ENCODE measurements around the gene SHISA7.

SHISA7 gene

GRCh38 chr19:55485439-55486011, 42.4 kb upstream of the SHISA7 start:
- Histone ChIP-seq H3K4me1 (peaks cover 4% of the 10 kb centered on the region; the same call in 1 of the 2 replicates), H3K36me3 (replicated peaks) (peaks cover 6% of the 10 kb centered on the region; the same call in 1 of the 2 replicates), H3K27me3 (ENCODE audit: low read depth) (no peaks in the 10 kb centered on the region), H3K9me3 (no peaks in the 10 kb centered on the region), H3K4me3 (peak overlapping the region; percentile 59)
- DNase-seq (ENCODE audit: low spot score in 2 of 2), result no peak
- in situ Hi-C loops (cut with MboI; ENCODE audit: low sequenced_read_pairs), result no loop called here

DNA sequence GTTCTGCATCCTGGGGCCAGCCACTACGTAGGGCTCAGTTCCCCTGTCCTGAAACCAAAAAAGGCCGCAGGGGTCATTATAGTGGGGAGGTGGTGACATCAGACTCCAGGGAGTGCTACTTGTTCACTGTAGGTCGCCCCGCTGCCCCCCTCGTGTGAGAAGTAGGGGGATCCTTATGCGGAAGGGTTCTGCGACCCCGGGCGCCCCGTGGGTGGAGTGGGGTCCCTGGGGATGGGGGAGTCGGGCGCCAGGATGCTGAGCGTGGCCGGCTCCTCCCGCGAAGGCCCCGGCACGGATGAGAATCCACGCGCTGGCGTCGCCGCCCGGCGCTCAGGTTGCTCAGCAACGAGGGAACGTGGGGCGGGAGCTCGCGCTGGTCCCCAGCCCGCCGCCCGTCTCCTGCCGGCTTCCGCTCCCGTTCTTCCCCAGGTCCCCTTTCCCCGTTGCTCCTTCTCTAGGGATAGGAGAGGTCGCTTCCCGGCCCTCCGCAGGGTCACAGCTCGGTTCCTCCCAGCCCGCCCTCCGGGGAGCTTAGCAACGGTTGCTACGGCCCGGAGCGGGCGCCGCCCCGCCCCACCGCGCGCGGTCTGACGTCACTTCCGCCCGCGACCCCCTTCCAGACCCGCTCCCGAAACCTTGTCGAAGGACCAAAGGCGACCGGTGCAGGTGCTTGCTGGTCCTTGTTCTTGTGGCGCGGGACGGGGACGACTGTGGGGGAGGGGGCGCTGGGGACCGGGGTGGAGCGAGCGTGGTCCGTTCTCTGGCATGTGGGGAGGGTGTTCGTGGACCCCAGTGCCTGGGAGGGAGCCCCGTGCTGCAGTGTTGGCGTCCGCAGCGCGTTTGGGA, 41.7 kb upstream of the SHISA7 start, which contains the start of gene NAT14:
NAT14 (plus strand) TSS at position 596 of the 846 bp plus-strand sequence. CDS start 521 bp downstream, outside the sequence.
- peak; percentile 70 to 90 for DNase-seq (ENCODE audit: low spot score in 2 of 2)
- H3K27me3 ChIP-seq (ENCODE audit: low read depth), result no peaks in the 10 kb centered on the region
- peak within 1 kb of the TSS; percentile 59 for H3K4me3 ChIP-seq
- peaks cover 6% of the 10 kb centered on the region; the same call in 1 of the 2 replicates for H3K36me3 ChIP-seq (replicated peaks)
- no peaks in the 10 kb centered on the region for H3K9me3 ChIP-seq
- in situ Hi-C loops (cut with MboI; ENCODE audit: low sequenced_read_pairs), result no loop called here
- H3K4me1 ChIP-seq, result peaks cover 4% of the 10 kb centered on the region; the same call in 1 of the 2 replicates

DNA sequence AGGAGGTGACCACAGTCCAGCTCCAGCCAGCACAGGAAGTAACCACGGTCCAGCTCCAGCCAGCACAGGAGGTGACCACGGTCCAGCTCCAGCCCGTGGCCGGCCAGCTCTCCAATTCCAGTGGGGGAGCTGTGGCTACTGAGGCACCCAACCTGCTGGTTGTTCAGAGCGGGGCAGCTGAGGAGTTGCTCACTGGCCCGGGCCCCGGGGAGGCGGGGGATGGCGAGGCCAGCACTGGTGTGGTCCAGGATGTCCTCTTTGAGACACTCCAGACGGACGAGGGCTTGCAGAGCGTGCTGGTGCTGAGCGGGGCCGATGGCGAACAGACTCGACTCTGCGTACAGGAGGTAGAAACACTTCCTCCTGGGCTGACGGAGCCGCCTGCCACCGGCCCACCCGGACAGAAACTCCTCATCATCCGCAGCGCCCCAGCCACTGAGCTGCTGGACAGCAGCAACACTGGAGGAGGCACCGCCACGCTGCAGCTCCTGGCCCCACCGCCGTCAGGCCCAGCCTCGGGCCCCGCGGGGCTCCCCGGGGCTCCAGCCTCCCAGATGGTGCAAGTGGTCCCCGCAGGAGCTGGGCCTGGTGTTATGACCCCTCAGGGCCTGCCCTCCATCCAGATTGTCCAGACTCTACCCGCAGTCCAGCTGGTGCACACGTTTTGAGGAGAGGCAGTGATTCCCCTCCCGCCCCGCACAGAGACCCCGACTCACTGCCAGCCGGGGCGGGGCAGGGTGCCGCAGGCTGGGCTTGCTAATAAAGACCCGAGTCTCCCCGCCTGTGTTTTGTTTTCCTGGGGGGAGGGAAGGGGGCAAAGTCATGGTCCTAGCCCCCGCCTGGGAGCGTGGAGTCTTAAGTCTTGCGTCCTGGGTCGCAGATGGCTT, 40.8 kb upstream of the SHISA7 start:
- H3K9me3 ChIP-seq, result no peaks in the 10 kb centered on the region
- no peak for DNase-seq (ENCODE audit: low spot score in 2 of 2)
- in situ Hi-C loops (cut with MboI; ENCODE audit: low sequenced_read_pairs), result no loop called here
- peaks cover 6% of the 10 kb centered on the region; the same call in 1 of the 2 replicates for H3K36me3 ChIP-seq (replicated peaks)
- H3K27me3 ChIP-seq (ENCODE audit: low read depth), result no peaks in the 10 kb centered on the region
- peak overlapping the region; percentile 59; the same call in 1 of the 2 replicates for H3K4me3 ChIP-seq
- peaks cover 4% of the 10 kb centered on the region; the same call in 1 of the 2 replicates for H3K4me1 ChIP-seq

DNA sequence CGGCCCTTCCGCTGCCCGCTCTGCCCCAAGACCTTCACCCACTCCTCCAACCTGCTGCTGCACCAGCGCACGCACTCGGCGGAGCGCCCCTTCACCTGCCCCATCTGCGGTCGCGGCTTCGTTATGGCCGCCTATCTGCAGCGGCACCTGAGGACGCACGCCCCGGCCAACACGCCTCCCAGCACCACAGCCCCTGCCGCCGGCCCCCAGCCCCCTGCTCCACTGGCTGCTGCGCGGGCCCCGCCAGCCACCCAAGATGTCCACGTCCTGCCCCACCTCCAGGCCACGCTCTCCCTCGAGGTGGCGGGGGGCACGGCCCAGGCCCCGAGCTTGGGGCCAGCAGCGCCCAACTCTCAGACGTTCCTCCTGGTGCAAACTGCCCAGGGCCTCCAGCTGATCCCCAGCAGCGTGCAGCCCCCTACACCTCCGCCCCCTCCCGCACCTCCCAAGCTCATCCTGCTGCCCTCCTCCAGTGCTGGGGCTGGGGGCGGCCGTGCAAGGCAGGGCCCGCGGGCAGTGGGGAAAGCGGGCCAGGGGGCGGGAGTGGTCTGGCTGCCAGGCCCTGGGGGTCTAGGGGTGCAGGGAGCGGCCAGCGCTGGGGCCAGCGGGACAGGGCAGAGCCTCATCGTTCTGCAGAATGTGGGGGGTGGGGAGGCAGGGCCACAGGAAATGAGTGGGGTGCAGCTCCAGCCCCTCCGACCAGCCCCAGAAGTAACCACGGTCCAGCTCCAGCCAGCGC, 40.0 kb upstream of the SHISA7 start:
- in situ Hi-C loops (cut with MboI; ENCODE audit: low sequenced_read_pairs), result no loop called here
- no peaks in the 10 kb centered on the region for H3K27me3 ChIP-seq (ENCODE audit: low read depth)
- H3K4me1 ChIP-seq, result peaks cover 4% of the 10 kb centered on the region; the same call in 1 of the 2 replicates
- H3K4me3 ChIP-seq, result no peak overlapping the region
- no peak for DNase-seq (ENCODE audit: low spot score in 2 of 2)
- H3K36me3 ChIP-seq (replicated peaks), result peaks cover 6% of the 10 kb centered on the region; the same call in 1 of the 2 replicates
- no peaks in the 10 kb centered on the region for H3K9me3 ChIP-seq

DNA sequence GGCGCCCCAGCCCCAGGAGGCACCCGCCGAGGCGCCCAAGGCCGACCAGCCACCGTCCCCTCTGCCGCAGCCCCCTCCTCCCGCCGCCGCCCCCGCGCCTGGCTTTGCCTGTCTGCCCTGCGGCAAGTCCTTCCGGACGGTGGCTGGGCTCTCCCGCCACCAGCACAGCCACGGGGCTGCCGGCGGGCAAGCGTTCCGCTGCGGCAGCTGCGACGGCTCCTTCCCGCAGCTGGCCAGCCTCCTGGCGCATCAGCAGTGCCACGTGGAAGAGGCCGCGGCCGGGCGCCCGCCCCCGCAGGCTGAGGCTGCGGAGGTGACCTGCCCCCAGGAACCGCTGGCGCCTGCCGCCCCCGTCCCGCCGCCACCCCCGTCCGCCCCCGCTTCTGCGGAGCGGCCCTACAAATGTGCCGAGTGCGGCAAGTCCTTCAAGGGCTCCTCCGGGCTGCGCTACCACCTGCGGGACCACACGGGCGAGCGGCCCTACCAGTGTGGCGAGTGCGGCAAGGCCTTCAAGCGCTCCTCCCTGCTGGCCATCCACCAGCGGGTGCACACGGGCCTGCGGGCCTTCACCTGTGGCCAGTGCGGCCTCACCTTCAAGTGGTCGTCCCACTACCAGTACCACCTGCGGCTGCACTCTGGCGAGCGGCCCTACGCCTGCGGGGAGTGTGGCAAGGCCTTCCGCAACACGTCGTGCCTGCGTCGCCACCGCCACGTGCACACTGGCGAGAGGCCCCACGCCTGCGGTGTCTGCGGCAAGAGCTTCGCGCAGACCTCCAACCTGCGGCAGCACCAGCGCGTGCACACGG, 39.3 kb upstream of the SHISA7 start:
- Histone ChIP-seq H3K4me1 (peaks cover 4% of the 10 kb centered on the region; the same call in 1 of the 2 replicates), H3K9me3 (no peaks in the 10 kb centered on the region), H3K4me3 (no peak overlapping the region), H3K27me3 (ENCODE audit: low read depth) (no peaks in the 10 kb centered on the region), H3K36me3 (replicated peaks) (peaks cover 5% of the 10 kb centered on the region; the same call in 1 of the 2 replicates)
- no peak for DNase-seq (ENCODE audit: low spot score in 2 of 2)
- in situ Hi-C loops (cut with MboI; ENCODE audit: low sequenced_read_pairs), result no loop called here

DNA sequence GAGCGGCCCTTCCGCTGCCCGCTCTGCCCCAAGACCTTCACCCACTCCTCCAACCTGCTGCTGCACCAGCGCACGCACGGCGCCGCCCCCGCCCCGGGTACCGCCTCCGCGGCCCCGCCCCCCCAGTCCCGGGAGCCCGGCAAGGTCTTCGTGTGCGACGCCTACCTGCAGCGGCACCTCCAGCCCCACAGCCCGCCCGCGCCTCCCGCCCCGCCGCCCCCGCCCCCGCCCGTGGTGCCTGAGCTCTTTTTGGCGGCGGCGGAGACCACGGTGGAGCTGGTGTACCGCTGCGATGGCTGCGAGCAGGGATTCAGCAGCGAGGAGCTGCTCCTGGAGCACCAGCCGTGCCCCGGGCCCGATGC, 38.7 kb upstream of the SHISA7 start:
- no peak overlapping the region for H3K4me3 ChIP-seq
- no peaks in the 10 kb centered on the region for H3K27me3 ChIP-seq (ENCODE audit: low read depth)
- DNase-seq (ENCODE audit: low spot score in 2 of 2), result no peak
- no peaks in the 10 kb centered on the region for H3K9me3 ChIP-seq
- H3K4me1 ChIP-seq, result peaks cover 4% of the 10 kb centered on the region; the same call in 1 of the 2 replicates
- 0 out of 2 replicates have a peak, but pooled peaks cover 3% of the 10 kb centered on the region for H3K36me3 ChIP-seq (replicated peaks)
- in situ Hi-C loops (cut with MboI; ENCODE audit: low sequenced_read_pairs), result no loop called here

DNA sequence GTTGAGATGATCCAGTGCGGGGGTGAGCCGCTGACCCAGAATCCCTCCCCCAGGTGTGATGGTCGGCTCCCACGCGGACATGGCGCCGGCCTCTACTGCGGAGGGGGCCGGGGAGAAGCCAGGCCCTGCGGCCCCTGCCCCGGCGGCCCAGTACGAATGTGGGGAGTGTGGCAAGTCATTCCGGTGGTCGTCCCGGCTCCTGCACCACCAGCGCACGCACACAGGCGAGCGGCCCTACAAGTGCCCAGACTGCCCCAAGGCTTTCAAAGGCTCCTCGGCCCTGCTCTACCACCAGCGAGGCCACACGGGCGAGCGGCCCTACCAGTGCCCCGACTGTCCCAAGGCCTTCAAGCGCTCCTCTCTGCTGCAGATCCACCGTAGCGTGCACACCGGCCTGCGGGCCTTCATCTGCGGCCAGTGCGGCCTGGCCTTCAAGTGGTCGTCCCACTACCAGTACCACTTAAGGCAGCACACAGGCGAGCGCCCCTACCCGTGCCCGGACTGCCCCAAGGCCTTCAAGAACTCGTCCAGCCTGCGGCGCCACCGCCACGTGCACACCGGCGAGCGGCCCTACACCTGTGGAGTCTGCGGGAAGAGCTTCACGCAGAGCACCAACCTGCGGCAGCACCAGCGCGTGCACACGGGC, 38.2 kb upstream of the SHISA7 start:
- peaks cover 4% of the 10 kb centered on the region; the same call in 1 of the 2 replicates for H3K4me1 ChIP-seq
- H3K4me3 ChIP-seq, result no peak overlapping the region
- DNase-seq (ENCODE audit: low spot score in 2 of 2), result no peak
- H3K27me3 ChIP-seq (ENCODE audit: low read depth), result no peaks in the 10 kb centered on the region
- in situ Hi-C loops (cut with MboI; ENCODE audit: low sequenced_read_pairs), result no loop called here
- H3K36me3 ChIP-seq (replicated peaks), result 0 out of 2 replicates have a peak, but pooled peaks cover 3% of the 10 kb centered on the region
- H3K9me3 ChIP-seq, result no peaks in the 10 kb centered on the region

GRCh38 chr19:55479451-55480230, 36.5 kb upstream of the SHISA7 start:
- Histone ChIP-seq H3K27me3 (ENCODE audit: low read depth) (no peaks in the 10 kb centered on the region), H3K9me3 (no peaks in the 10 kb centered on the region), H3K36me3 (replicated peaks) (0 out of 2 replicates have a peak, but pooled peaks cover 3% of the 10 kb centered on the region), H3K4me1 (peaks cover 11% of the 10 kb centered on the region), H3K4me3 (no peak overlapping the region)
- in situ Hi-C loops (cut with MboI; ENCODE audit: low sequenced_read_pairs), result no loop called here
- DNase-seq (ENCODE audit: low spot score in 2 of 2), result no peak

GRCh38 chr19:55479045-55479444, 35.9 kb upstream of the SHISA7 start:
- H3K36me3 ChIP-seq (replicated peaks), result 0 out of 2 replicates have a peak, but pooled peaks cover 3% of the 10 kb centered on the region
- no peak for DNase-seq (ENCODE audit: low spot score in 2 of 2)
- H3K4me3 ChIP-seq, result no peak overlapping the region
- H3K27me3 ChIP-seq (ENCODE audit: low read depth), result no peaks in the 10 kb centered on the region
- peaks cover 8% of the 10 kb centered on the region for H3K4me1 ChIP-seq
- no peaks in the 10 kb centered on the region for H3K9me3 ChIP-seq
- in situ Hi-C loops (cut with MboI; ENCODE audit: low sequenced_read_pairs), result no loop called here

GRCh38 chr19:55478364-55478763, 35.3 kb upstream of the SHISA7 start:
- 0 out of 2 replicates have a peak, but pooled peaks cover 3% of the 10 kb centered on the region for H3K36me3 ChIP-seq (replicated peaks)
- H3K9me3 ChIP-seq, result no peaks in the 10 kb centered on the region
- no peak overlapping the region for H3K4me3 ChIP-seq
- in situ Hi-C loops (cut with MboI; ENCODE audit: low sequenced_read_pairs), result no loop called here
- no peaks in the 10 kb centered on the region for H3K27me3 ChIP-seq (ENCODE audit: low read depth)
- no peak for DNase-seq (ENCODE audit: low spot score in 2 of 2)
- peaks cover 8% of the 10 kb centered on the region for H3K4me1 ChIP-seq

DNA sequence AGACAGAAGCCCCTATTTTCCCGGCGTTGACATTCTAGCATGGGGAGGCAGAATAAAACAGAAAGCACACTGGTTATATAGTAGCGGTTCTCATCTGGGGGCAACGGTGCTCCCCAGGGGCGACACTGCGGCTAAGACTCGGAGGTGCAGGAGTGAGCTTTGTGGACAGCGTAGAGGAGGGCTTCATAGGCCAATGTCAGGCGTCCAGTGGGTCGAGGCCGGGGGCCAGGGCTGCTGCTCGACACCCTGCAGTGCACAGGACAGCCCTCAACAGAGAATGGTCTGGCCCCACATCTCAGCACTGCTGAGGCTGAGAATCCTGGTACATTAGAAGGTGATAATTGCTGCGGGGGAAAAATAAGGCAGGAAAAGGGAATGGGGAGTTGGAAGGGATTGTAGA, 34.8 kb upstream of the SHISA7 start:
- DNase-seq (ENCODE audit: low spot score in 2 of 2), result no peak
- H3K27me3 ChIP-seq (ENCODE audit: low read depth), result no peaks in the 10 kb centered on the region
- in situ Hi-C loops (cut with MboI; ENCODE audit: low sequenced_read_pairs), result no loop called here
- 0 out of 2 replicates have a peak, but pooled peaks cover 3% of the 10 kb centered on the region for H3K36me3 ChIP-seq (replicated peaks)
- no peaks in the 10 kb centered on the region for H3K9me3 ChIP-seq
- peak overlapping the region; percentile 49 for H3K4me3 ChIP-seq
- H3K4me1 ChIP-seq, result peaks cover 8% of the 10 kb centered on the region
